WTC11 (cell line): ENCODE data around the gene PEX10. TPM values are rescaled to one million over a fixed set of nuclear protein-coding genes. Genes with fewer than 3 reads are reported as not detected.
"Not testable (repeated sequence)": the region's sequence is repeated elsewhere in the genome, so short reads cannot be mapped to it uniquely, and the experiment has no call there.

Experiments
- ATAC-seq: fragments of 200-7000 bp; cut with Tn5 transposase; 2 replicates; pipeline ENCODE4 v1.10.0; 2021; ENCODE audit warnings: mild to moderate bottlenecking, moderate library complexity
- CTCF ChIA-PET: fragments of 300-600 bp; sonication (Branson Sonifier 250); formaldehyde crosslinking; loops from one replicate; lab custom pipeline; 2021; ENCODE audit warnings: antibody characterized with exemption; lab: Charles Lee
- POLR2A ChIA-PET: fragments of 350-600 bp; sonication (Branson Sonifier 250); formaldehyde crosslinking; loops from one replicate; lab custom pipeline; 2021; ENCODE audit warnings: antibody characterized with exemption; lab: Charles Lee
- DNase-seq: peaks from one replicate; pipeline ENCODE4 v3.0.0; 2021; ENCODE audit warnings: low spot score
- H3K27ac Mint-ChIP-seq: 2 replicates; pipeline ENCODE4 v1.8.0; 2021; ENCODE audit warnings: mixed read lengths
- H3K27me3 Mint-ChIP-seq: 2 replicates; pipeline ENCODE4 v1.8.0; 2021; ENCODE audit warnings: low read depth, mild to moderate bottlenecking, moderate library complexity, mixed read lengths
- H3K36me3 Mint-ChIP-seq: 2 replicates; pipeline ENCODE4 v1.8.0; 2021; ENCODE audit warnings: mixed read lengths
- H3K4me1 Mint-ChIP-seq: 2 replicates; pipeline ENCODE4 v1.8.0; 2022; ENCODE audit warnings: mixed read lengths
- H3K4me3 Mint-ChIP-seq: 2 replicates; pipeline ENCODE4 v1.8.0; 2021; ENCODE audit warnings: mild to moderate bottlenecking, moderate library complexity, mixed read lengths
- H3K9me3 Mint-ChIP-seq: 2 replicates; pipeline ENCODE4 v1.8.0; 2021; ENCODE audit warnings: mixed read lengths
- ARID4B ChIP-seq: sonication (generic); formaldehyde crosslinking; IDR thresholded peaks from 2 replicates; pipeline ENCODE4 v1.8.0; 2023; ENCODE audit warnings: missing genetic modification reagents, mild to moderate bottlenecking, borderline replicate concordance
- ATF6 ChIP-seq: sonication (generic); formaldehyde crosslinking; IDR thresholded peaks from 2 replicates; pipeline ENCODE4 v1.8.1; 2023; ENCODE audit warnings: mild to moderate bottlenecking, missing genetic modification reagents
- CREB1 ChIP-seq: sonication (generic); formaldehyde crosslinking; IDR thresholded peaks from 2 replicates; pipeline ENCODE4 v1.8.0; 2023; ENCODE audit warnings: mild to moderate bottlenecking, missing genetic modification reagents
- E2F1 ChIP-seq: sonication (generic); formaldehyde crosslinking; IDR thresholded peaks from 2 replicates; pipeline ENCODE4 v1.8.0; 2022; ENCODE audit warnings: mild to moderate bottlenecking, missing genetic modification reagents
- ESRRA ChIP-seq: sonication (generic); formaldehyde crosslinking; IDR thresholded peaks from 2 replicates; pipeline ENCODE4 v1.8.1; 2022; ENCODE audit warnings: mild to moderate bottlenecking, missing genetic modification reagents, borderline replicate concordance
- GABPB1 ChIP-seq: sonication (generic); formaldehyde crosslinking; IDR thresholded peaks from 2 replicates; pipeline ENCODE4 v1.8.1; 2023; ENCODE audit warnings: mild to moderate bottlenecking, missing genetic modification reagents
- GRHL2 ChIP-seq: fragments of 250-450 bp; sonication (Bioruptor Pico); IDR thresholded peaks from 2 replicates; pipeline ENCODE4 v1.8.0; 2022; ENCODE audit warnings: mild to moderate bottlenecking, moderate library complexity; ENCODE audit not compliant: insufficient replicate concordance, severe bottlenecking
- IRF1 ChIP-seq: sonication (generic); formaldehyde crosslinking; IDR thresholded peaks from 2 replicates; pipeline ENCODE4 v1.8.0; 2023; ENCODE audit warnings: missing genetic modification reagents
- KAT7 ChIP-seq: sonication (generic); formaldehyde crosslinking; IDR thresholded peaks from 2 replicates; pipeline ENCODE4 v1.8.1; 2023; ENCODE audit warnings: missing genetic modification reagents, mild to moderate bottlenecking, borderline replicate concordance
- MYBL2 ChIP-seq: sonication (generic); formaldehyde crosslinking; IDR thresholded peaks from 2 replicates; pipeline ENCODE4 v1.8.1; 2023; ENCODE audit warnings: mild to moderate bottlenecking, moderate library complexity, missing genetic modification reagents
- PREB ChIP-seq: sonication (generic); formaldehyde crosslinking; IDR thresholded peaks from 2 replicates; pipeline ENCODE4 v1.8.1; 2022; ENCODE audit warnings: mild to moderate bottlenecking, missing genetic modification reagents, moderate library complexity, borderline replicate concordance
- RORB ChIP-seq: fragments of 250-450 bp; sonication (Bioruptor Pico); IDR thresholded peaks from 2 replicates; pipeline ENCODE4 v1.9.0; 2021; ENCODE audit warnings: mild to moderate bottlenecking
- SMAD4 ChIP-seq: sonication (generic); formaldehyde crosslinking; IDR thresholded peaks from 2 replicates; pipeline ENCODE4 v1.8.0; 2022; ENCODE audit warnings: mild to moderate bottlenecking, missing genetic modification reagents
- ZNF263 ChIP-seq: sonication (generic); formaldehyde crosslinking; IDR thresholded peaks from 2 replicates; pipeline ENCODE4 v1.8.1; 2022; ENCODE audit warnings: low read depth, mild to moderate bottlenecking, moderate library complexity, missing genetic modification reagents
- ZNF416 ChIP-seq: fragments of 250-450 bp; sonication (Bioruptor Pico); IDR thresholded peaks from 2 replicates; pipeline ENCODE4 v1.9.0; 2021; ENCODE audit warnings: mild to moderate bottlenecking, inconsistent platforms
- total RNA-seq: library from RNA; stranded (reverse); gene quantifications from 3 replicates; pipeline ENCODE4 v1.2.3, GENCODE V29; 2021

Gene PEX10
- total RNA-seq, 1 experiment from 2014 or later: 29.3 TPM

GRCh38 chr1:2460203-2460602 lies 47.8 kb upstream of the PEX10 start:
- Mint-ChIP-seq H3K36me3 (no peaks in the 10 kb centered on the region), H3K27me3 (no peaks in the 10 kb centered on the region), H3K4me3 (no peak overlapping the region), H3K27ac (no peak overlapping the region), H3K4me1 (no peaks in the 10 kb centered on the region), H3K9me3 (no peaks in the 10 kb centered on the region)
- ATAC-seq (no peak), DNase-seq (no peak)
- CTCF ChIA-PET: interaction anchor here (0.9 to 1.7 kb wide), 6 partner anchors 16 to 63 kb away, joined by 4 to 5 read pairs (median 4); no protein-coding TSS in a partner anchor
- no peak for TF ChIP-seq MYBL2 (CRISPR knock-in tag)
- no peak for TF ChIP-seq GRHL2 (CRISPR knock-in tag)
- TF ChIP-seq E2F1 (CRISPR knock-in tag): no peak
- no peak for TF ChIP-seq CREB1 (CRISPR knock-in tag)
- POLR2A ChIA-PET: no interaction called here

- DNase-seq: no peak
- H3K27ac Mint-ChIP-seq: no peak overlapping the region
- no peaks in the 10 kb centered on the region for H3K9me3 Mint-ChIP-seq
- POLR2A ChIA-PET: no interaction called here
- no peak overlapping the region for H3K4me3 Mint-ChIP-seq
- no peaks in the 10 kb centered on the region for H3K4me1 Mint-ChIP-seq
- H3K27me3 Mint-ChIP-seq: no peaks in the 10 kb centered on the region
- TF ChIP-seq ESRRA (CRISPR knock-in tag): no peak
- TF ChIP-seq ATF6 (CRISPR knock-in tag): no peak
- no peak for TF ChIP-seq PREB
- 0 out of 2 replicates have a peak, but pooled peaks have one; percentile 19 for TF ChIP-seq ZNF263 (CRISPR knock-in tag)
- TF ChIP-seq KAT7 (CRISPR knock-in tag): no peak
- no peaks in the 10 kb centered on the region for H3K36me3 Mint-ChIP-seq
- CTCF ChIA-PET: interaction anchor here (0.9 to 1.5 kb wide), 5 partner anchors 16 to 64 kb away, joined by 4 to 5 read pairs (median 4); no protein-coding TSS in a partner anchor
- no peak for ATAC-seq
Measured at GRCh38 chr1:2459757-2460156, 47.4 kb upstream of the PEX10 start.

GRCh38 chr1:2459102-2459753 lies 46.9 kb upstream of the PEX10 start:
- H3K4me3 Mint-ChIP-seq, ATAC-seq, H3K36me3 Mint-ChIP-seq, H3K27me3 Mint-ChIP-seq, H3K27ac Mint-ChIP-seq, DNase-seq, H3K4me1 Mint-ChIP-seq, POLR2A ChIA-PET, H3K9me3 Mint-ChIP-seq: not testable (repeated sequence)
- CTCF ChIA-PET: interaction anchor here (1.4 kb wide), 1 partner anchor 47 kb away, joined by 4 read pairs; no protein-coding TSS in a partner anchor

- Mint-ChIP-seq H3K27ac (no peak overlapping the region), H3K4me1 (no peaks in the 10 kb centered on the region), H3K9me3 (no peaks in the 10 kb centered on the region), H3K36me3 (no peaks in the 10 kb centered on the region), H3K4me3 (no peak overlapping the region)
- no peak for ATAC-seq
- POLR2A ChIA-PET: no interaction called here
- CTCF ChIA-PET: no interaction called here
- TF ChIP-seq RORB (CRISPR knock-in tag) (no peak), IRF1 (CRISPR knock-in tag) (no peak), GABPB1 (no peak), ARID4B (CRISPR knock-in tag) (no peak), GRHL2 (CRISPR knock-in tag) (no peak), SMAD4 (no peak), ATF6 (CRISPR knock-in tag) (no peak), ZNF416 (CRISPR knock-in tag) (no peak)
- TF ChIP-seq, all 79 proteins: peak for 0
- no peaks in the 10 kb centered on the region for H3K27me3 Mint-ChIP-seq
- DNase-seq: no peak
Measured at GRCh38 chr1:2458687-2459086, 46.3 kb upstream of the PEX10 start.
